DLD1 (cell line): Measurements from ENCODE around the gene PANX3.
"Not testable (repeated sequence)": the region's sequence is repeated elsewhere in the genome, so short reads cannot be mapped to it uniquely, and the experiment has no call there.

Experiments used
- in situ Hi-C: cut with HindIII; loops from 2 replicates; pipeline ENCODE4 v1.10.0; 2017; ENCODE audit warnings: low sequenced_read_pairs

PANX3 gene

GRCh38 chr11:124611064-124611463 is at the start of gene PANX3:
Gene PANX3 (plus strand): TSS chr11:124611428. CDS start chr11:124611557, 129 bp downstream.
- in situ Hi-C loops: no loop called here

- in situ Hi-C loops: no loop called here
These were observed 41.5 kb upstream of the PANX3 start, which contains the start of gene OR8A1 for GRCh38 chr11:124569697-124570096. Gene OR8A1 (plus strand): TSS chr11:124569997. CDS start chr11:124570120, 123 bp downstream.

- in situ Hi-C loops: no loop called here
These were observed 41.1 kb upstream of the PANX3 start for GRCh38 chr11:124570160-124570559.

GRCh38 chr11:124577716-124578427 is 33.4 kb upstream of the PANX3 start:
- in situ Hi-C loops: no loop called here

GRCh38 chr11:124578761-124579160 is 32.5 kb upstream of the PANX3 start:
- in situ Hi-C loops: no loop called here

GRCh38 chr11:124581817-124582216 is 29.4 kb upstream of the PANX3 start:
- in situ Hi-C loops: no loop called here

- in situ Hi-C loops: no loop called here
These were observed 28.7 kb upstream of the PANX3 start for GRCh38 chr11:124582565-124582964.

GRCh38 chr11:124583781-124584180 is 27.4 kb upstream of the PANX3 start:
- in situ Hi-C loops: no loop called here

- in situ Hi-C loops: no loop called here
These were observed 26.4 kb upstream of the PANX3 start for GRCh38 chr11:124584681-124585372.

- in situ Hi-C loops: no loop called here
These were observed 24.9 kb upstream of the PANX3 start for GRCh38 chr11:124586238-124586860.

GRCh38 chr11:124591430-124591829 is 19.8 kb upstream of the PANX3 start:
- in situ Hi-C loops: no loop called here

- in situ Hi-C loops: no loop called here
These were observed 18.6 kb upstream of the PANX3 start for GRCh38 chr11:124592627-124593026.

GRCh38 chr11:124595302-124595701 is 15.9 kb upstream of the PANX3 start:
- in situ Hi-C loops: no loop called here

- in situ Hi-C loops: no loop called here
These were observed 13.6 kb upstream of the PANX3 start for GRCh38 chr11:124597626-124598025.

GRCh38 chr11:124600621-124601320 is 10.5 kb upstream of the PANX3 start:
- in situ Hi-C loops: no loop called here

GRCh38 chr11:124602193-124602592 is 9.0 kb upstream of the PANX3 start:
- in situ Hi-C loops: no loop called here

- in situ Hi-C loops: not testable (repeated sequence)
These were observed 8.5 kb upstream of the PANX3 start for GRCh38 chr11:124602723-124603122.

GRCh38 chr11:124605719-124606118 is 5.5 kb upstream of the PANX3 start:
- in situ Hi-C loops: no loop called here

- in situ Hi-C loops: no loop called here
These were observed 3.1 kb upstream of the PANX3 start for GRCh38 chr11:124608147-124608546.

GRCh38 chr11:124610295-124610694 is 933 bp upstream of the PANX3 start:
- in situ Hi-C loops: no loop called here

- in situ Hi-C loops: no loop called here
These were observed 817 bp downstream of the PANX3 start for GRCh38 chr11:124612045-124612444.
